B cell (primary cell): ENCODE results near the gene APPBP2. TPM values are rescaled to one million over a fixed set of nuclear protein-coding genes. Genes with fewer than 3 reads are reported as not detected.

Experiments
- ATAC-seq: fragments of 200-7000 bp; cut with Tn5 transposase; one replicate; pipeline ENCODE4 v1.10.0; 2021; ENCODE audit warnings: low read depth, mild to moderate bottlenecking, moderate number of reproducible peaks, moderate library complexity
- CTCF ChIA-PET: fragments of 350-600 bp; sonication (Branson Sonifier 250); formaldehyde crosslinking; loops from one replicate; lab custom pipeline; 2021; ENCODE audit warnings: antibody characterized with exemption, inconsistent platforms; lab: Charles Lee
- POLR2A ChIA-PET: fragments of 350-600 bp; sonication (Branson Sonifier 250); formaldehyde crosslinking; loops from one replicate; lab custom pipeline; 2021; ENCODE audit warnings: antibody characterized with exemption; lab: Charles Lee
- DNase-seq: peaks from one replicate; pipeline ENCODE4 v3.0.0; 2013
- H2AFZ ChIP-seq: 2 replicates; pipeline ENCODE4 v1.6.1; 2012; ENCODE audit warnings: mild to moderate bottlenecking, low read depth, low read length; ENCODE audit not compliant: insufficient read depth, poor library complexity, severe bottlenecking
- H3K27ac ChIP-seq, 2 donors: 1 replicate in 1 of 2; 2 replicates in 1 of 2; pipeline ENCODE4 v1.5.1; 2012 to 2013; ENCODE audit warnings: low read length in 2 of 2, mild to moderate bottlenecking in 2 of 2, moderate library complexity in 1 of 2
- H3K27me3 ChIP-seq, 4 experiments: fragments of 200-600 bp in 1 of 4; sonication (generic) in 1 of 4; replicated peaks in 1 of 4; 1 replicate in 2 of 4; 2 replicates in 2 of 4; pipeline versions ENCODE4 v1.6.1 to v1.7.0; 2013 to 2016; ENCODE audit warnings: low read length in 3 of 4, mild to moderate bottlenecking in 2 of 4, mixed read lengths in 1 of 4, moderate library complexity in 1 of 4; ENCODE audit not compliant: insufficient read depth in 4 of 4, control insufficient read depth in 3 of 4; ENCODE audit errors: control extremely low read depth in 1 of 4
- H3K36me3 ChIP-seq, 2 experiments: replicated peaks in 1 of 2; 1 replicate in 1 of 2; 2 replicates in 1 of 2; pipeline versions ENCODE4 v1.6.1 to v1.7.1; 2013; ENCODE audit warnings: low read length in 1 of 2; ENCODE audit not compliant: insufficient read depth in 2 of 2, control insufficient read depth in 1 of 2; ENCODE audit errors: control extremely low read depth in 1 of 2, extremely low read depth in 1 of 2
- H3K4me1 ChIP-seq, 2 donors: fragments of 200-600 bp in 1 of 2; sonication (generic) in 1 of 2; 1 replicate in 1 of 2; 2 replicates in 1 of 2; pipeline versions ENCODE4 v1.5.1 to v1.6.1; 2013 to 2017; ENCODE audit warnings: low read length in 2 of 2; ENCODE audit not compliant: control insufficient read depth in 2 of 2, insufficient read depth in 2 of 2
- H3K4me2 ChIP-seq: replicated peaks from 2 replicates; pipeline ENCODE3; 2012; ENCODE audit warnings: mild to moderate bottlenecking, low read depth, low read length; ENCODE audit not compliant: poor library complexity, severe bottlenecking
- H3K4me3 ChIP-seq, 5 experiments: fragments of 200-600 bp in 1 of 5; sonication (generic) in 1 of 5; 1 replicate in 3 of 5; 2 replicates in 2 of 5; pipeline versions ENCODE4 v1.5.1 to v1.7.0; 2011 to 2016; ENCODE audit warnings: low read length in 4 of 5, mild to moderate bottlenecking in 4 of 5, low read depth in 2 of 5, control low read depth in 1 of 5, moderate library complexity in 1 of 5; ENCODE audit not compliant: insufficient read depth in 1 of 5; ENCODE audit errors: control extremely low read depth in 1 of 5, extremely low read depth in 1 of 5
- H3K79me2 ChIP-seq: fragments of 200-600 bp; sonication (generic); one replicate; pipeline ENCODE4 v1.6.0; 2016; ENCODE audit warnings: low read length; ENCODE audit not compliant: control insufficient read depth, insufficient read depth
- H3K9ac ChIP-seq: fragments of 200-600 bp; sonication (generic); 2 replicates; pipeline ENCODE4 v1.6.1; 2017; ENCODE audit warnings: mild to moderate bottlenecking, low read length, moderate library complexity
- H3K9me3 ChIP-seq, 3 donors: one replicate each; pipeline versions ENCODE4 v1.6.1 to v1.7.1; 2013; ENCODE audit warnings: low read length in 2 of 3; ENCODE audit not compliant: control insufficient read depth in 2 of 3, insufficient read depth in 1 of 3; ENCODE audit errors: control extremely low read depth in 1 of 3
- H4K20me1 ChIP-seq: 2 replicates; pipeline ENCODE4 v1.6.0; 2012; ENCODE audit warnings: mild to moderate bottlenecking, low read length; ENCODE audit not compliant: insufficient read depth, control insufficient read depth, poor library complexity, severe bottlenecking
- H3K27ac Mint-ChIP-seq: one replicate; pipeline ENCODE4 v1.8.0; 2021; ENCODE audit warnings: mixed read lengths
- H3K27me3 Mint-ChIP-seq: one replicate; pipeline ENCODE4 v1.8.0; 2021; ENCODE audit warnings: mixed read lengths
- H3K4me1 Mint-ChIP-seq: one replicate; pipeline ENCODE4 v1.8.0; 2021; ENCODE audit warnings: mixed read lengths
- H3K4me3 Mint-ChIP-seq: one replicate; pipeline ENCODE4 v1.8.0; 2021; ENCODE audit warnings: mixed read lengths
- H3K9me3 Mint-ChIP-seq: one replicate; pipeline ENCODE4 v1.8.0; 2022; ENCODE audit warnings: mixed read lengths; ENCODE audit not compliant: insufficient read depth
- EZH2 ChIP-seq: IDR thresholded peaks from 2 replicates; pipeline ENCODE4 v1.6.1; 2012; ENCODE audit warnings: borderline replicate concordance, low read depth, mild to moderate bottlenecking, moderate library complexity, low read length; ENCODE audit not compliant: insufficient read depth, poor library complexity, severe bottlenecking
- WGBS: methylation state at CpG from one replicate; pipeline ENCODE4 v1.1.5; 2013; ENCODE audit warnings: missing lambda C conversion rate; ENCODE audit not compliant: insufficient coverage; 5-methylcytosine and 5-hydroxymethylcytosine counted together
- intact Hi-C: fragments of 100-400 bp; cut with micrococcal nuclease; formaldehyde crosslinking; loops from one replicate; pipeline ENCODE4 v1.10.0; 2022
- polyA plus RNA-seq: library from polyadenylated mRNA; depleted of rRNA; stranded (reverse); fragments of >200 nt; gene quantifications from 2 replicates; pipeline ENCODE4 v1.2.3, GENCODE V29; 2012
- total RNA-seq, 2 donors: library from RNA; stranded (reverse); fragments of 120-200 nt in 1 of 2; gene quantifications; 1 replicate in 1 of 2; 2 replicates in 1 of 2; pipeline versions ENCODE4 v1.2.3 to v1.2.4, GENCODE V29; 2013 to 2022
- TF ChIP-seq, protein P1 (sequence below): fragments of 200-600 bp; IDR thresholded peaks from one replicate; pipeline ENCODE4 v1.8.0; 2022; ENCODE audit warnings: antibody characterized with exemption, mild to moderate bottlenecking

APPBP2 gene
- total and polyA plus RNA-seq, 2 donors (not counting 1 experiment from before 2014, with no cell fraction given), result 6.3 to 38.8 TPM

- Histone ChIP-seq H3K9ac (no peak overlapping the region), H2AFZ (no peak overlapping the region), H3K79me2 (no peaks in the 10 kb centered on the region), H3K4me2 (no peak overlapping the region), H4K20me1 (no peaks in the 10 kb centered on the region), H3K9me3 (no peaks in the 10 kb centered on the region), H3K4me1 (no peaks in the 10 kb centered on the region), H3K27me3 (no peaks in the 10 kb centered on the region), H3K27ac (no peak overlapping the region), H3K4me3 (no peak overlapping the region), H3K36me3 (no peaks in the 10 kb centered on the region)
- ATAC-seq, result no peak
- CTCF ChIA-PET, result no interaction called here
- Mint-ChIP-seq H3K9me3 (no peaks in the 10 kb centered on the region), H3K4me1 (no peaks in the 10 kb centered on the region), H3K27ac (no peak overlapping the region), H3K27me3 (no peaks in the 10 kb centered on the region), H3K4me3 (no peak overlapping the region)
- no peak for DNase-seq
- POLR2A ChIA-PET, result no interaction called here
- TF ChIP-seq EZH2, result no peak
- TF ChIP-seq, protein P1, sequence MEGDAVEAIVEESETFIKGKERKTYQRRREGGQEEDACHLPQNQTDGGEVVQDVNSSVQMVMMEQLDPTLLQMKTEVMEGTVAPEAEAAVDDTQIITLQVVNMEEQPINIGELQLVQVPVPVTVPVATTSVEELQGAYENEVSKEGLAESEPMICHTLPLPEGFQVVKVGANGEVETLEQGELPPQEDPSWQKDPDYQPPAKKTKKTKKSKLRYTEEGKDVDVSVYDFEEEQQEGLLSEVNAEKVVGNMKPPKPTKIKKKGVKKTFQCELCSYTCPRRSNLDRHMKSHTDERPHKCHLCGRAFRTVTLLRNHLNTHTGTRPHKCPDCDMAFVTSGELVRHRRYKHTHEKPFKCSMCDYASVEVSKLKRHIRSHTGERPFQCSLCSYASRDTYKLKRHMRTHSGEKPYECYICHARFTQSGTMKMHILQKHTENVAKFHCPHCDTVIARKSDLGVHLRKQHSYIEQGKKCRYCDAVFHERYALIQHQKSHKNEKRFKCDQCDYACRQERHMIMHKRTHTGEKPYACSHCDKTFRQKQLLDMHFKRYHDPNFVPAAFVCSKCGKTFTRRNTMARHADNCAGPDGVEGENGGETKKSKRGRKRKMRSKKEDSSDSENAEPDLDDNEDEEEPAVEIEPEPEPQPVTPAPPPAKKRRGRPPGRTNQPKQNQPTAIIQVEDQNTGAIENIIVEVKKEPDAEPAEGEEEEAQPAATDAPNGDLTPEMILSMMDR, result no peak
- intact Hi-C loops, result no loop called here
- WGBS, result 92% methylated on average over 2 of the region's 3 CpGs
These were observed 9.6 kb upstream of the APPBP2 start for GRCh38 chr17:60535382-60536279.

- intact Hi-C loops, result no loop called here
- no peak overlapping the region for H3K4me3 ChIP-seq
- WGBS, result 100% methylated on average over 1 of the region's 7 CpGs
- ATAC-seq, result no peak
- H3K9ac ChIP-seq, result no peak overlapping the region
- no peaks in the 10 kb centered on the region for H3K9me3 ChIP-seq
- no peaks in the 10 kb centered on the region for H3K27me3 ChIP-seq
- H3K36me3 ChIP-seq, result no peaks in the 10 kb centered on the region
- H3K27ac ChIP-seq, result no peak overlapping the region
- no peaks in the 10 kb centered on the region for H3K4me1 ChIP-seq
- Mint-ChIP-seq H3K27me3 (no peaks in the 10 kb centered on the region), H3K9me3 (no peaks in the 10 kb centered on the region), H3K4me1 (no peaks in the 10 kb centered on the region), H3K27ac (no peak overlapping the region), H3K4me3 (no peak overlapping the region)
- POLR2A ChIA-PET, result no interaction called here
- no peak overlapping the region for H3K4me2 ChIP-seq
- no peak for DNase-seq
- H2AFZ ChIP-seq, result no peak overlapping the region
- TF ChIP-seq EZH2, result no peak
- TF ChIP-seq, protein P1, result no peak
- H4K20me1 ChIP-seq, result no peaks in the 10 kb centered on the region
- CTCF ChIA-PET, result no interaction called here
- H3K79me2 ChIP-seq, result no peaks in the 10 kb centered on the region
These were observed 8.6 kb upstream of the APPBP2 start for GRCh38 chr17:60534613-60535157.
